ENCODE data around the gene BDKRB1.

The BDKRB1 gene

DNA sequence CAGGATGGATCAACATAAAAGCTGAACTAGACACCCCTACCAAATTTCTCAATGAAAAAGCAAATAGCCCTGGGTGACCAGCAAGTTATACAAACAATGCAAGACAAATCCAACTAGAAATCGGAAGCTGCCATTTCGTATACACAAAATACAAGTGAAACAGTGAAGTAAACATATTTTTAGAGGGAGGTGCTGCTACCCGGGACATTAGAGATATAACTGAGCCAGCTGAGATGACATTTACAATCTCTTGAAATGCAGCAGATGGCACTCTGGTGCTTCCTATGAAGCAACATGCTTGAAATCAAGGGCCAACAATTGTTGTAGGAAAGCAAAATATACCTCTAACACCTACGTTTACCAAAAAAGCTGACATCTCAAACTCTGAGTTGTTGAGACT is 25.5 kb downstream of the BDKRB1 start:
- peak in 1 of 2 donors; percentile 6 for DNase-seq

DNA sequence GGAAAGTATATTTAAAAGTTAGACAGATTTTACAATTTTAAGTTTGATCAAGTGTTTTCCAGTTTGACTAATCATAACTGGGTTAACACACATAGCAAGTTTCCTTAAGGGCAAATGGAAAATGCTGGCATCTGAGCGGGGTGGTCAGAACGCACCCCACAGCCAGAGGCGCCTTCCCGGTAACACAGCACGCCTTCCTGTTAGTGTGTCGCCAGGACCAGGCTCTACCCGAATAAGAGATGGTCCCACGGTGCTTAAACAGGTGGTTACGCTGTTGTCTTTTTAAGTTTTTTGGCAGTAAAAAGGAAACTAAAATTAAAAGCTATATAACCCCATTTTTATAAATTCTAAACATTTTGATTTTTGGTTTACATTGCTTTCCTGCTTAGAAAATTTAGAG is 28.0 kb downstream of the BDKRB1 start:
- DNase-seq: no peak

DNA sequence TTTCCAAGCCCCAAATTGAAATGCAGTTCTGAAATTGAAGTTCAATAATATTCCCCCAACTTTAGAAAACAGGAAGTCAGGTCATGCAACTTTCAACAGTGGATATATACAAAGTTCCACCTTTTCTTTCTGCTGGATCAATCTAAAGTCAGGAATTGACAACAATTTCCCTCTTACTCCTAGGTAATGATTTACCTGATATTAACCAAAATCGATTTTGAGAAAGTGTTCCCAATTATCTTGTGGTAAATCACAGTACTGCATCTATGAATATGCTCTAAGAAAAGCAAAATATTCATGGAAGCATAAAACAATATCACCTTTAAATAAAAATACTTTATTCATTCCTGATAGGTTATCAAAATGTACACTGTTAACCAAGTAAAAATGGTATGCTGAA is 28.4 kb downstream of the BDKRB1 start:
- DNase-seq: no peak

DNA sequence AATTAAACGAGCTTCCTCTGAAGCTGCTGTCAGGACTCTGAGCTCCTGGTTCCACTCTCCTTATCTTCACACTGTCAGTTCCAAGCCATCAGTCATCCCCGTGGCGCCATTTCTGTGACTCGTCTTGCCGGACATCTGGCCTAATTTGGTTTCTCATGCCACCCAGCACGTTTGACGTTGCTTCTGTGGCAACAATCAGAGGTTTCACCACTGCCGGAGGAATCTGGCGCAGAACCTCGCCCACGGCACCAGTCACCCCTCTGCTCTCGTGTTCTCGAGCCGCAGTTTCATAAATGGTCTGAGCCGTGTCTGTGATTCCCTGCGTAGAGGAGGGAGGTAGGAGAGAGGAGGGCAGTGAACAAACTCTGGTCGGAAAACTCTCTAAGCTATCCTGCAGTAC is 29.7 kb downstream of the BDKRB1 start:
- DNase-seq: no peak

DNA sequence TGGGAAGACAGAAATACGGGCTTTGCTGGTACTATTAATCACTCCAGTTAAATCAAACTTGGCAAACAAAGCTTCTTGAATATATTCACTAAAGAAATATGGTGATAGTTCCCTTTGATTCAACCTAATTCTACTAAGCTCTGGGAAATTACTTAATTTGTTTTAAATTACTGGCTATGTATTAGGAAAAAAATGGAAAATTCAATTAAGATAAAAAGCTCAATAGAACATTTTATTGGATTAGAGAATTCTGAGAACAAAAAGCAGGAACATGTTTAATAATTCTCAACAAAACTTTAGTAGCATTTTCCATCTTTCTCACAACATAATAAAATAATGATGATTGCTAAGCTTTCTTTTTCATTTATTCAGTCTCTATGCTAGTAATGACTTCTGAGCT is 30.2 kb downstream of the BDKRB1 start:
- DNase-seq: no peak

DNA sequence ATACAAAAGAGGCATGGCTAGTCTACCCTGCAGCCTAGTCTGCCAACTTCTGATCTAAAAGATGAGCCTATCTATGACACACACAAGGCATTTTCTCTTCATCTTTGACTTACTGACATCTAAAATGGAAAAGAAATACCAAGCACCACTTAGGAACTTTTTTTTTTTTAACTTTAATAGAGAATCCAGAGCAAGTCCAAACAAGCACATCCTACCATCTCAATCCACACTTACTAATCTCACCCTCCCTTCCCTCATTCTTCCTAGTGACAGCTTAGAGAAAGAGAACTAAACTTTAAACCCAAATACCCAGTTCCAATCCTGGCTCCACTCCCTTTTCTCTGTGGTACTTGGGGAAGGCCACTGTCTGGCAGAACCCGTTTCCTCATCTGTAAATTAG is 31.8 kb downstream of the BDKRB1 start:
- DNase-seq: no peak

DNA sequence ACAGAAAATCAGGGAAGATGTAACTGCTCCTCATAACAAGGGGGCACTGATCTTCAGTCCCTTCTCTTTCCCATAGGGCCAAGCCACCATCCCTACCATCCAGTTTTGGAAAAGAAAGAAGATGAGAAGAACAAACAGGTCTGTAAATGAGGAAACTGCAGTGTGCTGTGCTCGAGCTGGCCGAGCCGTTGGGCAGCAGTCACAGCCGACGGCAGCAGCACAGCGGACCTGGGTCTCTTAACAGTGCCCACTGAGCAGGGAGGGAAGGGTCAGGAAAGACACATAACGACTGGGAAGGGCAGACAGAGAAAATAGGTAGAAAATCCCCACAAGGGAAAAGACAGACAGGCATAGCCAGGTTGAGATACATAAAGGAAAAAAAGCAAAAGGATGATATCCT is 38.2 kb downstream of the BDKRB1 start:
- DNase-seq: no peak

DNA sequence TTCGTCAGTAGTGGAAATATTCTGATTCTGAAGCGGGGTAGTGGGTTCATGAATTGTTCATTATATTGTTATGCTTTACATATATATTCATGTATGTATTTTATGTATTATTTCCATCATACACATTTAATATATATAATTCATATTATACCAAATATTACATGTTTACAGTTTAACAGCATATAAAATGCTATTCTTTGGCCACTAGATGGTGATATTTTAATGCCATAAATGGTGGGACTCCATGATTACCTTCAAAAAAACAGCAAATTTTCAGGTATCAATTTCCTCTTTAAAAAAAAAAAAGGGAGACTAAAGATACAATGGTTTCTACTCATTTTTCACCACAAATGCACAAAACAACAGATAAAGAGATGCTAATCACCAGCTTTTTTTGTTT is 41.0 kb downstream of the BDKRB1 start:
- peak in 1 of 2 donors; percentile 15 for DNase-seq

DNA sequence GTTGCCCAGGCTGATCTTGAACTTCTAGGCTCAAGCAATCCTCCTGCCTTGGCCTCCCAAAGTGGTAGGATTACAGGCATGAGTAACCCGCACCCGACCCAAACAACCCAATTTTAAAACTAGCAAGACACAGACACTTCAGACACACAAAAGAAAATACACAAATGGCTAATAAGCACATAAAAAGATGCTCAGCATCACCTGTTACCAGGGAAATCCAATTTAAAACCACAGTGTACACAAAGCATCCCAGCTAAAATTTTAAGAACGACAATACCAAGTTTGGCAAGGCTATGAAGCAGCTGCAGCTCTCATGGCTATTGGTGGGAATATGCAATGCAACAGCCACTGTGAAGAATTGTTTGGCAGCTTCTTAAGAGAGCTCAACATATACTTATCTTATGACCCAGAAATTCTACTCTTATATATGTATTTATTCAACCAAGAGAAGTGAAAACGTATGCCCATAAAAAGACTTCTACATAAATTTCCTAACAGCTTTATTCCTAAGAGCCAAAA is 42.0 kb downstream of the BDKRB1 start:
- no peak for DNase-seq

DNA sequence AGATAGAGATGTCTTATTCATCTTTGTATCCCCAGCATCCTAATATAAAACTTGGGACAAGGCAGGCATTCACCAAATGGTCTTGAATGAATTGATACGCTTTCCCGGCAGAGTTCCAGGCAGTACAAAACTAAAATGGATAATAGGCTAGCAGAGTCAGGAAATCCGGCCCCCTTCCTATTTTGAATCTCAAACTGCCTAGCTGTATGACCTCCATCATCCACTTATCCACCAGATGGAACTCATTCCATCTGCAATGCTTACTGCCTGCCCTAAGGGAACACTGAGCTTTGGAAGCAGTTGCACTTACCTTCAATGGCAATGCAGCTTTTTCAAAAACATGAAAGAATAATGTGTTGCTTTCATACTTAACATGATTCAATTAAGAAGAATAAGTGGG is 43.4 kb downstream of the BDKRB1 start:
- DNase-seq: peak in 1 of 2 donors; percentile 29

DNA sequence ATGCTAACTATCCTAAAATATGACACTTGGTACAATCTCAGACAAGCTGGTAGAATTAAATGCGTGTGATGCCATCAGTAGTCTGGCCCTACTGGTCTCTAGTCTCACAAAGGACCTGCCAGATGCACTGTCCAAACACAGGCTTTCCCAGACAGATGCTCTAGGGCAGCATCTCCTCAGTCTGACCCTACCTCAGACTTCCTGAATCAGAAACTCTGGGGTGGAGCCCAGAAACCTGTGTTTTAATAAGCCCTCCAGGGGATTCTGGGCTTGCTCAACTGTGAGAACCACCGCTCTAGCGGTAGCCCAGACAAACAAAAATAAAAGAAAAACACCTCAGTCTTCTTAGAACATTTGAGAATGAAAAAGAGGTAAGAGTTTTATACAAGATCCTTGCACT is 48.0 kb downstream of the BDKRB1 start:
- DNase-seq: no peak

DNA sequence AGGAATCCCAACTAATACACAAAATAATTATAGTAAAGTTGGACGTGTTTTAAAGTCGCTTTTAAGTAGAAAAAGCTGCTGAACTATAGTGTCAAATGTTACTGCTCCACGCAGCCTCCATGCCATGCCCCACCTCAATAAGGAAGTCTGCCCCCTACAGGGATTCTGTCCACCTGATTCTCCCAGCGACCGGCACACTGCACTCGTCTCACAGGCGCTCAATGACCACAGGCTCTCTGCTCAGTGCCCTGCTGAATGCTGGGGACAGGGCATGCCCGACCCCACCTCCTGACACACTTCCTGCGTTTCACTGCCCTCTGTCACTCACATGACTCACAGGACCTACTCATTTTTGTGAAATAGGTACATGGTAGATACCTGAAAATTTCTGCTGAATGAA is 48.9 kb downstream of the BDKRB1 start:
- no peak for DNase-seq

DNA sequence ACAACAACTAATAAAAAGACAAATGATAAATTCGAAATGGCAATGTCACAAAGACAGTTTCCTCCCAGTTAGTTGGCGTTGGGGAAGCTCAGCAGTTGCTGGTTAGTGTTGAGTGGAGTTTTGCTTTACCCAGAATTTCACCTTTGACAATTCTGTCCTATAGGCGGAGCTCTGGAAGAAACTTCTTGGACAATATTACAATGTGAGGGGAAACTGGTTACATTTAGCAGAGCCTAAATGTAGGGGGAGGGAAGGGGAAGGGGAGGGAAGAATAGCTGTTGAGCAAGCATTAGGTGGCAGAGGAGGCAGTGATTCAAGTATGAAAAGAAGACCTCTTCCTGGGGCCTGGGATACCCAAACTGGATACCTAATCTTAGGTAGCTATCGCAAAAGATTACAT is 51.4 kb downstream of the BDKRB1 start:
- no peak for DNase-seq

DNA sequence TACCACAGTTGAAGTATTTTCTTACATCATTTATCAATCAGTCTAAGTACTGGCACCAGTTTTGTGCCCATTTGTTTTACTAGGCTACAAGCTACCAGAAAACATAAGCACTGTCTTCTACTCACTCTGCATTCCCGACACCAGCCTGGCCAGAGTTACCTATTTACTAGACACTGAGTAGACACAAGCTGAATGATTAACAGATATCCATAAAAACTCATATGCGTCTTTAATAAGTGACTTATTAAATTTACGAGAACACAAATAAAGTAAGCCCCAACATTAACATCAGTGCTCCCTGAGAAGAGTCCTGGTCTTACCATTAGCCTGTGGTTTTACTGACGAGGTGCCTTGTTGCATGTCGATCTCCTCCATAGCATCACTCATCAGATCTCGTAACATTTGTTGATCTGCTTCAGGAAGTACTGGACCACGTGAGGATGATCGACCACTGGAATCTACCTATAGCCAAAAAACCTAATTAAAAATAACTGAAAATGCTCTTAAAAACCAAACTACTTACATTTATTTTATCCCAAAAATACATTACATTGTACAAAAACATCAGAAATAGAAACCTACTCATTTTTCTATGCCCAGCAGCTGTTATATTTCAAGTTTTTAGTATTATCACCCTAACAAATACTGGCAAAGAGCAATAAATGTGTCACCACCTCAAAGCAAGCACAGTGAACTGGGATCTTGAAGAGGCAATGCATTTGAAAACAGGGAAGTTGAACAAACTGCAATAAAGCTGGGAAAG is 53.3 kb downstream of the BDKRB1 start:
- DNase-seq: no peak

DNA sequence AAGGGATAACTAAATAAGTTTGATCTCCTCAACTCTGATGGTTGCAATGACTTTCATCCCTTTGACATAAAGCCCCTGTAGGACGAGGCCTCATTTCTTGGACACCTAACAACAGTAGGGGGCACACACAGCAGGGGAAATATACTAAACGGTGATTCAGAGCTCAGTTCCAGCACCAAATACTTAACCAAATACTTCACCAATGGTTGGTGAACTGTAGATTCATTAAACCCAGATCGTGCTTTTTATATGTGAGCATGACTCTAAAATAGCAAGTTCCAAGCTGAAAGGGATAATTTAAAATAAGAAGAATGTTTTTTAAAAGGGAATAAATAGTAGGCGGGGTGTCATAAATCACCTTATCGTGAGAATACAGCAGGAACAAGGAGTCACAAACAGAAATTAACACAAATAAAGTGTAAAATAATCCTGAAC is 53.9 kb downstream of the BDKRB1 start:
- DNase-seq: no peak

DNA sequence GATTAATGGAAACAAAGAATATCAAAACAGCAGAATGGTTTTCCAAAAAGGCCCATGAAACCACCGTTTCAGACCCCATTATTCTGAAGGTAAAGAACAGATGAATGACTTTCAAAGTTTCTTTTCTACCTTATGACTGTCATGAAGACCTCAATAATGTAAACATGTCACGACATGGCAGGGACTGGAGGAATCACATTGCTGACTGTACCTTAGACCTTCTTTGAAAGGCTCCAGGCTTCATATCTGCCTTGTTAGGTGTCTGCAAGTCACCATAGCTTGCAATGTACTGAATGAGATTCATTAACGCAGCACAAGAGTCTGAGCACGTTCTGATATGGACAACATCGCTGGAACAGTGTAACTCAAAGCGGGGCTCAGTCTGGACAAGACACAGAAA is 54.9 kb downstream of the BDKRB1 start:
- no peak for DNase-seq
